Activated CD4-positive, CD25-positive, alpha-beta regulatory T cell treated with anti-CD3 and anti-CD28 coated beads, Interleukin-2, amount 50 U/mL, for 24 hours (primary cell): Measurements from ENCODE around the gene NUDT8.
A peak's percentile ranks its signal among the peaks of the same experiment; 100 is the strongest.
"Not testable (repeated sequence)": the region's sequence is repeated elsewhere in the genome, so short reads cannot be mapped to it uniquely, and the experiment has no call there.

Experiments
- ATAC-seq, 2 donors: fragments of 150-1000 bp; cut with Tn5 transposase; one replicate each; pipeline ENCODE4 v1.10.0; 2021; ENCODE audit warnings: mild to moderate bottlenecking in 1 of 2, moderate library complexity in 1 of 2

Gene NUDT8, protein sequence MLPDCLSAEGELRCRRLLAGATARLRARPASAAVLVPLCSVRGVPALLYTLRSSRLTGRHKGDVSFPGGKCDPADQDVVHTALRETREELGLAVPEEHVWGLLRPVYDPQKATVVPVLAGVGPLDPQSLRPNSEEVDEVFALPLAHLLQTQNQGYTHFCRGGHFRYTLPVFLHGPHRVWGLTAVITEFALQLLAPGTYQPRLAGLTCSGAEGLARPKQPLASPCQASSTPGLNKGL

DNA sequence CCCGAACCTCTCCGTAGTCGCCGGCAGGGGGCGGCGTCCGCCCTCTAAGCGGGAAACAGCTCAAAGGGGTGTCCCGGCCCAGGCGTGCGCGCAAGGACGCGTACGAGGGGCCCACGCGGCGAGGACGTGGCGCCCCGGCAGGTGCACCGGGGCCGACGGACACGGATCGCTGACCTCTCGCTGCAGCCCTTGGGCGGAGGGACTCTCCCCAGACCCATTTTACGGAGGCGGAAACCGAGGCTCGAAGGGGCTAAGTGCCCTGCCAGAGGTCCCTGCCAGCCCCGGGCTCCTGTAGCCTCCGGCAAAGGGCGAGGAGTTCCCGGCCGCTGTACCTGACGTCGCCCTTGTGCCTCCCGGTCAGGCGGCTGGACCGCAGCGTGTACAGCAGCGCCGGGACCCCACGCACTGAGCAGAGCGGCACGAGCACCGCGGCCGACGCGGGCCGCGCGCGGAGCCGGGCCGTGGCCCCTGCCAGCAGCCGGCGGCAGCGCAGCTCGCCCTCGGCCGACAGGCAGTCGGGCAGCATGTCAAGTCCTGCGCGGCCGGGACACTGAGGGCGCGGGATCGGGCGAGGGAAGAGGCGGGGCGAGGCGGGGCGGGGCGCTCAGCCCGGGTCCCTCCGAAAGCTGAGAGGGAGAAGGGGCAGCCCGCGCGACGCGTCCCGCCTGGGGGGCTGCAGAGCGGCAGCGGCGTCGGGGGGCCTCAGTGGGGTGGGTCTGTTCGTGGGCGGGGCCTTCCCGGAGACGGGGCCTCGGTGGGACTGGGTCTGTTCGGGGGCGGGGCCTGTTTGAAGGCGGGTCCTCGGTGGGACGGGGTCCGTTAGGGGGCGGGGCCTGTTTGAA lies at the start of gene NUDT8:
TSS of gene NUDT8 (minus strand) at position 552 of the 842 bp plus-strand sequence. CDS start at position 526, 26 bp downstream.
- ATAC-seq: peak; percentile 69 to 75

- ATAC-seq: no peak
Observed at GRCh38 chr11:67675058-67675747, 45.5 kb upstream of the NUDT8 start.

- no peak for ATAC-seq
Observed at GRCh38 chr11:67674442-67674871, 44.7 kb upstream of the NUDT8 start, which contains the start of gene ALDH3B2. Gene ALDH3B2 (minus strand): TSS chr11:67674623. CDS start chr11:67666935, 7,688 bp downstream.

GRCh38 chr11:67673902-67674301 lies 44.2 kb upstream of the NUDT8 start:
- no peak for ATAC-seq

DNA sequence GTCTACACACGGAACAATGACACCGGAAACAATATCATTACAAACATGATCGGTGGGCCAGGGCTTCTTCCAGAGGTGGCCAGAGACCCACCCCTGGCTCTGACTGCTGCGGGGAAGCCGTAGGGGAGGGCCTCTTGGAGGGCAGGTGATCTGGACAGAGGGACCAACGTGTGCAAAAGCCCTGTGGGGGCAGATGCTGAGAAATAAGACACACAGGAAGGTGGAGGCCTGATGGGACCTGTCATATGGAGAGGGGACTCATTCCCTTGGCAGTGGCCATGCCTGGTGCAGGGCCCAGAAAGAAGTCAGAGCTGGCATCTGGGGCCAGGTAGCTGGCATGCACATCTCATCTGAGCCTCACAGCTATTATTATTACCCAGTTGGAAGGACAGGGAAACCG lies 43.6 kb upstream of the NUDT8 start:
- ATAC-seq: no peak

- no peak for ATAC-seq
Observed at GRCh38 chr11:67671211-67671520, 41.4 kb upstream of the NUDT8 start.

- no peak for ATAC-seq
Observed at GRCh38 chr11:67670316-67671210, 40.8 kb upstream of the NUDT8 start.

GRCh38 chr11:67668192-67668551 lies 38.4 kb upstream of the NUDT8 start:
- ATAC-seq: no peak

GRCh38 chr11:67667490-67668191 lies 37.9 kb upstream of the NUDT8 start:
- no peak for ATAC-seq

GRCh38 chr11:67666676-67667489 lies 37.1 kb upstream of the NUDT8 start:
- no peak for ATAC-seq

- ATAC-seq: no peak
Observed at GRCh38 chr11:67666303-67666645, 36.5 kb upstream of the NUDT8 start.

DNA sequence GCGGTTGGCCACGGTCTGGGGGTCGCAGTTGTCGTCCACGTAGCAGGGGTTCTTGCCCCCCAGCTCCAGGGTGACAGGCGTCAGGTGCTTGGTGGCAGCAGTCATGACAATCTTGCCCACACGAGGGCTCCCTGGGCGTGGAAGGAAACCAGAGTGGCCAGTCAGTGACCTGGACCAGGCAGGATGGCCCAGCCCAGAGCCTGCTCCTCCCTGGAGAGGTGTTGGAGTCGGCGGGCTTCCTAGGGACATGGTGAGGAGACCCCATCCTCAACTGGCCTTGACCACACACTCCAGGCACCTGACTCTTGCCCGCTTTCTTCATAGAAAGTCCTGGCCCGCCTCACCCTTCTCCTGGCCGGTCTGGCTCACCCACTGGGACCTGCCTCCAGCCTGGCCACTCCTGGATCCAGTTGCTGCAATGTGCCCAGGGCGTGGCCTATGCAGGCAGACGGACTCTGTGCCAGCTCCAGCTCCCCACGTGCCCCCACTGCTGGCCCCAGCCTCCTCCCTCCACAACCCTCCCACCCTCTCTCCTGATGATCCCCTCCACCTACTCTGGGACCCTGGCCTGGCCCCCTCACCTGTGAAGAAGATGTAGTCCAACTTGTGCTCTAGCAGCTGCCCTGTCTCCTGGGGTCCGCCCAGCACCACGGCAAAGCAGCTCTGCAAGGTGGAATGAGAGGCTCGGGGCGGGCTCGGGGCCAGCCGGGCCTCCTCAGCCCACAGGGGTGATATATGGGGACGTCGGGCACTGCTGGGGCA lies 36.0 kb upstream of the NUDT8 start:
- no peak for ATAC-seq

GRCh38 chr11:67664696-67665540 lies 35.2 kb upstream of the NUDT8 start:
- ATAC-seq: no peak

- no peak for ATAC-seq
Observed at GRCh38 chr11:67664213-67664585, 34.5 kb upstream of the NUDT8 start.

DNA sequence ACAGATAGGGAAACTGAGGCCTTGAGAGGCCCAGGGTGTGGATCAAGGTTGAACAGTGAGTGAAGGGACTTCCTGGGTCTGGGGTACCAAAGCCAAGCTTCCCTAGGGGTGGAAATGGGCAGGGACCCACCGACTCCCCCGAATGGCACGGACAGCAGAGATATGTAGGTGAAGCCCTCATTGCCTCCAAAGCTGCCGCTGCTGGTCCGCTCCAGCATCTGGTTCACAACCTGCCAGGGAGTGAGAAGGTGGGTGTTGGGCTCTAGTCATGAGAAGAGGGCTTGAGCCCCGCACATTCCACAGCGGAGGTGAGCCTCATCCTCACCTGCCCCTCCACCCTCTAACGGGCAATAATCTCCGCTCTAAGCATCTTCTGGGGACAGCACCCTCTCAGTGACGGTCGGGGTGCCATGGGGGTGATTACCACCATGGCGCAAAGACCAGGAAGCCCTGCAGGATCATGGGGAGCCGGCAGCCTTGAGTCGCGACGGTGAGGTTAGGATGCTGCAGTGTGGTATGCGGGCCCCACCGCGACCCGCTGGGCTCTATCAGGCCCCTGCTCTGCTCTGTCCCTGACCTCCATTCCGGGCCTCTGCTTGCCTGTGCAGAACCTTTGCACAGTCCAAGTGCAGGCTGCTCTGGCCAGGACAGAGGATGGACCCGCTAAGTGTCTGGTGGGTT lies 33.9 kb upstream of the NUDT8 start:
- no peak for ATAC-seq

DNA sequence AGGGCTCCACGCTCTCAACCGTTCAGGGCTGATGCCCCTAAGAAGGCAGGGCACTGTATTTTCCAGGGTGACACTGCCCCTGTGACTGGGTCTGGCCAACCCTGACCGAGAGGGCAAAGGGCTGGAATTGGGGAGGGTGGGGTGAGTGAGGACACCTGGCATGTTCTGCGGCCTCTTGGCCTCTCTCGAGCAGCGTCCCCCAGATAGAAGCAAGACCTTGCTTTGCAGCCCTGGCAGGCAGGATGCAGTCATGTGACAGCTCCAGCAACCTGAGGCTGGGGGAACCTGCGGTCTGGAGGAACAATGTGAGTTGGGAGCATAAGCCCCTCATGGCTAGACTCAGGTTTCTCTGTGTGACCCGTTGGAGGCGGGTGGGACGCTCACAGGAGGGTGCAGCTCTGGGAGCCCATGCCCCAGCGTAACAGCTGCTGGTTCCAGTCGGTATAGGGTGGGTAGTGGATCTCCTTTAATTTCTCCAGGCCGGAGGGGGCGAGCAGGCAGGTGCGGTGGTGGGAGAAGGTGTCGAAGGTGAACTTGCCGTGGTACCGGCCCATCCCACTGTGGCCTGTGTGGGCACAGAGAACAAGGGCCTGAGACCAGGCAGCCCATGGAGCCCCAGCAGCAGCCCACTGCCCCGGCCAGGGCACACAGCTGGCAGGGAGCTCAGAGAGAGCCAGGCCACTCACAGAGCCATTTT lies 33.2 kb upstream of the NUDT8 start:
- no peak for ATAC-seq

DNA sequence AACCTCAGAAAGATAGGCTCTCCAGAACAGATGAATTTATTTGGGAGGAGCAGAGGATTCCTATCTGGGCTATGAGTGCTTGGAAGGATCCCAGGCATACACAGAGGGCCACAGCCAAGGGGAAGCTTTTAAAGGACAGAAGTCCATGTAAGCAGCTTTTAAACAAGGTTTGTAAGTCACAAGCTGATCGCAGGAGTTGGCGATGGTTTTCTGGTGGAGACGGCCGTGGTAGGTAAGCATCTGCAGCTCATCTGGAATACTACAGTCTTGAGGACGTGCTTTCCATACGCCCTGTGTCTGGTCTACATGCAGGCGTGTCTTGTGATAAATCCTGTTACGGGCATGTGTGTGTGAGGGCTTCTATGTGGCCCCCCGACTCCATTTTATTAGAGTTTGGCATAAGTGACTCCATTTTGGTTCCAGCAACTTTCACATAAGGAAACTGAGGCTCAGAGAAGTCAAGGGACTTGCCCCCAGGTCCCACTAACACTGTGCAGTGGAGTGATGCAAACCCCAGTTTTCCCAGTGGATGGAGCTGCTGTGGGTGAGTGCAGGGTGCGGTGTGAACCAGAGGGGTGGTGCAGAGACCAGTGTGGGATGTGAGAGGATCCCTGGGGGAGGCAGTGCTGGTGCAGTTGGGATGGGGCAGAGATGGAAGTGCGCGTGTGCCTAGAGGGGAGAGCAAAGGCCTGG lies 32.6 kb upstream of the NUDT8 start:
- ATAC-seq: no peak

- ATAC-seq: not testable (repeated sequence)
Observed at GRCh38 chr11:67660752-67661151, 31.0 kb upstream of the NUDT8 start.
